Fibroblast of gingiva (primary cell): Measurements from ENCODE around the gene PLCL1.

ENCODE experiments used
- DNase-seq: peaks from one replicate; pipeline ENCODE4 v3.0.0-alpha.2; 2011; ENCODE audit warnings: low read depth

The PLCL1 gene

GRCh38 chr2:197857476-197858107 lies 53.2 kb downstream of the PLCL1 start:
- no peak for DNase-seq

- DNase-seq = no peak
Measured at GRCh38 chr2:197858607-197859140, 54.3 kb downstream of the PLCL1 start.

- DNase-seq = no peak
Measured at GRCh38 chr2:197862246-197862955, 58.0 kb downstream of the PLCL1 start.

GRCh38 chr2:197863744-197864143 lies 59.4 kb downstream of the PLCL1 start:
- DNase-seq = no peak

- DNase-seq = no peak
Measured at GRCh38 chr2:197866455-197866854, 62.1 kb downstream of the PLCL1 start.

- no peak for DNase-seq
Measured at GRCh38 chr2:197867033-197867432, 62.6 kb downstream of the PLCL1 start.

- DNase-seq = no peak
Measured at GRCh38 chr2:197867624-197868023, 63.2 kb downstream of the PLCL1 start.

GRCh38 chr2:197868206-197868605 lies 63.8 kb downstream of the PLCL1 start:
- DNase-seq = no peak

- peak; percentile 15 for DNase-seq
Measured at GRCh38 chr2:197869041-197869440, 64.6 kb downstream of the PLCL1 start.

GRCh38 chr2:197869501-197870111 lies 65.2 kb downstream of the PLCL1 start:
- DNase-seq = no peak

GRCh38 chr2:197870137-197870536 lies 65.7 kb downstream of the PLCL1 start:
- no peak for DNase-seq

- no peak for DNase-seq
Measured at GRCh38 chr2:197871780-197872456, 67.5 kb downstream of the PLCL1 start.

GRCh38 chr2:197873293-197873701 lies 68.9 kb downstream of the PLCL1 start:
- DNase-seq = no peak

- no peak for DNase-seq
Measured at GRCh38 chr2:197875763-197876162, 71.4 kb downstream of the PLCL1 start.

- DNase-seq = no peak
Measured at GRCh38 chr2:197876524-197876923, 72.1 kb downstream of the PLCL1 start.

- no peak for DNase-seq
Measured at GRCh38 chr2:197877038-197877437, 72.6 kb downstream of the PLCL1 start.

GRCh38 chr2:197878792-197879191 lies 74.4 kb downstream of the PLCL1 start:
- peak; percentile 79 for DNase-seq

GRCh38 chr2:197879812-197880408 lies 75.5 kb downstream of the PLCL1 start:
- peak; percentile 58 for DNase-seq

GRCh38 chr2:197883354-197884032 lies 79.1 kb downstream of the PLCL1 start:
- DNase-seq = peak; percentile 63

GRCh38 chr2:197884252-197884651 lies 79.9 kb downstream of the PLCL1 start:
- DNase-seq = no peak

GRCh38 chr2:197885126-197885525 lies 80.7 kb downstream of the PLCL1 start:
- no peak for DNase-seq

GRCh38 chr2:197885587-197885986 lies 81.2 kb downstream of the PLCL1 start:
- no peak for DNase-seq
